Gastroesophageal sphincter (tissue), 3 donors: ENCODE measurements around the gene CRIM1.

Experiments
- EP300 ChIP-seq: sonication (generic); formaldehyde crosslinking; IDR thresholded peaks from one replicate; pipeline ENCODE4 v1.6.1; 2017; ENCODE audit warnings: antibody characterized with exemption, mild to moderate bottlenecking
- POLR2A ChIP-seq, 2 donors: fragments of 450-650 bp; IDR thresholded peaks; one replicate each; pipeline ENCODE4 v1.6.1; 2017; ENCODE audit warnings: antibody characterized with exemption in 2 of 2, mild to moderate bottlenecking in 2 of 2, moderate library complexity in 1 of 2
- POLR2AphosphoS5 ChIP-seq: sonication (generic); formaldehyde crosslinking; IDR thresholded peaks from one replicate; pipeline ENCODE4 v1.6.1; 2017; ENCODE audit warnings: antibody characterized with exemption
- TF ChIP-seq, protein P1 (sequence below), 4 experiments: fragments of 200-600 bp in 2 of 4; fragments of 450-650 bp in 2 of 4; sonication (generic) in 1 of 4; IDR thresholded peaks; one replicate each; pipeline ENCODE4 v1.5.1; 2017 to 2019; ENCODE audit warnings: antibody characterized with exemption in 4 of 4, mild to moderate bottlenecking in 2 of 4, moderate library complexity in 2 of 4

DNA sequence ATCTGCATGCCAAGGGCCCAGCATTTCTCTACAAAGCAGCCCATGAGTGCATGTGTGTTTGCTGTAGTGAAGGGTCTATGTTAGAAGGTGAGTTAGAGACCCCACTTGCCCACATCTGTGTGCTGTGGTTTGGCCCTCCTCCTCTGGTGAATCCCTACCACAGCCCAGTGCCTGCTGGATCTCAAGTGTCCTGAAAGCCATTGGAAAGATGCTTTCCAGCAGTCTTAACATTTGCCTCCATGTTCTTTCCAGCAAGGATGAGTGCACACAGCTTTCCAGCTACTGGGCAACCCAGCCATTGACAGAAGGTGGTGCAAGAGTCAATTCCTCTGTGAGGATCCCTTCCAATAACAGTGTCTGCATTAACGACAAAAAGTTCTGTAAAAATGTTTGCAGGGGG is 13.6 kb downstream of the CRIM1 start:
- TF ChIP-seq, protein P1, sequence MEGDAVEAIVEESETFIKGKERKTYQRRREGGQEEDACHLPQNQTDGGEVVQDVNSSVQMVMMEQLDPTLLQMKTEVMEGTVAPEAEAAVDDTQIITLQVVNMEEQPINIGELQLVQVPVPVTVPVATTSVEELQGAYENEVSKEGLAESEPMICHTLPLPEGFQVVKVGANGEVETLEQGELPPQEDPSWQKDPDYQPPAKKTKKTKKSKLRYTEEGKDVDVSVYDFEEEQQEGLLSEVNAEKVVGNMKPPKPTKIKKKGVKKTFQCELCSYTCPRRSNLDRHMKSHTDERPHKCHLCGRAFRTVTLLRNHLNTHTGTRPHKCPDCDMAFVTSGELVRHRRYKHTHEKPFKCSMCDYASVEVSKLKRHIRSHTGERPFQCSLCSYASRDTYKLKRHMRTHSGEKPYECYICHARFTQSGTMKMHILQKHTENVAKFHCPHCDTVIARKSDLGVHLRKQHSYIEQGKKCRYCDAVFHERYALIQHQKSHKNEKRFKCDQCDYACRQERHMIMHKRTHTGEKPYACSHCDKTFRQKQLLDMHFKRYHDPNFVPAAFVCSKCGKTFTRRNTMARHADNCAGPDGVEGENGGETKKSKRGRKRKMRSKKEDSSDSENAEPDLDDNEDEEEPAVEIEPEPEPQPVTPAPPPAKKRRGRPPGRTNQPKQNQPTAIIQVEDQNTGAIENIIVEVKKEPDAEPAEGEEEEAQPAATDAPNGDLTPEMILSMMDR (IDR thresholded peaks at IDR 0.05): no peak
- TF ChIP-seq EP300 (no peak), POLR2A (IDR thresholded peaks at IDR 0.05) (no peak), POLR2AphosphoS5 (no peak)
